Epithelial cell of proximal tubule (primary cell): ENCODE data around the gene MLH3. TPM values are rescaled to one million over a fixed set of nuclear protein-coding genes. Genes with fewer than 3 reads are reported as not detected.

ENCODE experiments used
- DNase-seq: peaks from one replicate; pipeline ENCODE4 v3.0.0-alpha.2; 2011; ENCODE audit warnings: low read depth
- H3K4me3 ChIP-seq: 2 replicates; pipeline ENCODE4 v1.5.1; 2011; ENCODE audit warnings: low read depth, mild to moderate bottlenecking, low read length
- total RNA-seq: library from RNA; depleted of rRNA; stranded (reverse); fragments of >200 nt; gene quantifications from 2 replicates; pipeline ENCODE4 v1.2.3, GENCODE V29; 2015
- TF ChIP-seq, protein P1 (sequence below): conservative IDR thresholded peaks from 2 replicates; pipeline ENCODE4 v1.5.1; 2012; ENCODE audit warnings: low read depth, mild to moderate bottlenecking, low read length

The MLH3 gene
- total RNA-seq, 1 donor from 2014 or later: 10.3 TPM

DNA sequence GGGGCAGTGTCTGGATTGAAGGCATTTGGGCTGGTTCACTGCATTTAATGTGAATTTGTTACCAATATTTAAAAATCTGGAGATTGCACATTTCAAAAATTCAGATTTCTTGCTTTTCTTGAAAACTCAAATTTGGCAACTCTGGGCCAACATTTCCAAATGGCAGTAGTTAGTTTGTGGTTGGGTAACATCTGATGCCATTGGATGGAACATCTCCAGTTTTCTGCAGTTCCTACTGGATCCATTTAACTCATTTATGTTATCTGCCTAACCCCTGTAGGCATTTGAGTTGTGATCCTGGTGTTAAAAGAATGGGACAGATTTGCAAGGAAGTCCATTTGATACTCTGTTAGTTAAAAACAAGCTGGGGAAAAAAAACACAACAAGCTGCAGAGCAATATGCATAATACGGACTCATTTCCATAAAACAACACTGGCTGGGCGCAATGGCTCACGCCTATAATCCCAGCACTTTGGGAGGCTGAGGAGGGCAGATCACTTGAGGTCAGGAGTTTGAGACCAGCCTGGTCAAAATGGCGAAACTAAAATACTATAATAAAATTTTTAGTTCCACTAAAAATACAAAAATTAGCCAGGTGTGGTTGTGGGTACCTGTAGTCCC, 40.7 kb downstream of the MLH3 start:
- DNase-seq: no peak
- H3K4me3 ChIP-seq: no peak overlapping the region
- TF ChIP-seq, protein P1, sequence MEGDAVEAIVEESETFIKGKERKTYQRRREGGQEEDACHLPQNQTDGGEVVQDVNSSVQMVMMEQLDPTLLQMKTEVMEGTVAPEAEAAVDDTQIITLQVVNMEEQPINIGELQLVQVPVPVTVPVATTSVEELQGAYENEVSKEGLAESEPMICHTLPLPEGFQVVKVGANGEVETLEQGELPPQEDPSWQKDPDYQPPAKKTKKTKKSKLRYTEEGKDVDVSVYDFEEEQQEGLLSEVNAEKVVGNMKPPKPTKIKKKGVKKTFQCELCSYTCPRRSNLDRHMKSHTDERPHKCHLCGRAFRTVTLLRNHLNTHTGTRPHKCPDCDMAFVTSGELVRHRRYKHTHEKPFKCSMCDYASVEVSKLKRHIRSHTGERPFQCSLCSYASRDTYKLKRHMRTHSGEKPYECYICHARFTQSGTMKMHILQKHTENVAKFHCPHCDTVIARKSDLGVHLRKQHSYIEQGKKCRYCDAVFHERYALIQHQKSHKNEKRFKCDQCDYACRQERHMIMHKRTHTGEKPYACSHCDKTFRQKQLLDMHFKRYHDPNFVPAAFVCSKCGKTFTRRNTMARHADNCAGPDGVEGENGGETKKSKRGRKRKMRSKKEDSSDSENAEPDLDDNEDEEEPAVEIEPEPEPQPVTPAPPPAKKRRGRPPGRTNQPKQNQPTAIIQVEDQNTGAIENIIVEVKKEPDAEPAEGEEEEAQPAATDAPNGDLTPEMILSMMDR: no peak

DNA sequence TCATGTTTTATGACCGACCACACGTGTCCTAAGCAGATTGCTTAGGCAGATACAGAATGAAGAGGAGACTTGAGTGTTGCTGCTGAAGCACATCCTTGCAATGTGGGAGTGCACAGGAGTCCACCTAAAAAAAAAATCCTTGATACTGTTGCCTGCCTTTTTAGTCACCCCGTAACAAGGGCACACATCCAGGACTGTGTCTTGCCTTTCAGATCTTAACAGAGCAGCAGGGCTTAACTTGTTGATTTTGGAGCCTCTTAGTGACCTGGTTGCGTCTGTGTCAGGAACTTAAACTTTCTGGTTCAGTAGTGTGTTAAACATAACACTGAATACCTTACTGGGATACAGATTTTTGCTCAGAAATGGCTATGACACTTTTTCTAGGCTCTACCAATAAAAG, 42.1 kb downstream of the MLH3 start:
- no peak for DNase-seq
- H3K4me3 ChIP-seq: no peak overlapping the region
- TF ChIP-seq, protein P1: no peak

DNA sequence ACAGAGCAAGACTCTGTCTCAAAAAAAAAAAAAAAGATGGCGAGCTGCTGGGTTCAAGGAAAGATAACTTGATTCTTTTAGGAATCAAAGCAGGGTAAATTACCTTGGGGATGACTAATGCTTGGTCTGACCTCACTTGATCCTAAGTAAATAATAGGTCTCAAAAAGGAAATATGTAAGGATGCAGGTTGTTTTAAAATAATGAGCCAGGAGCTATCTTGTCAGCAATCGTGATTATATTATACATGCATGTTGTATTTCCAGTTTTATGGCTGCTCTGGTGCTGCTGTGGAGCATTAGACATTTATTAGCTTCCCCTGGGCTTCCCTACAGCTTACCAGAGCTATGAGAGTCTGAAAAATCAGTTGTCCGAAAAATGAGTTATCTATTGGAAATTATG, 45.9 kb downstream of the MLH3 start:
- TF ChIP-seq, protein P1: no peak
- H3K4me3 ChIP-seq: no peak overlapping the region
- DNase-seq: no peak

DNA sequence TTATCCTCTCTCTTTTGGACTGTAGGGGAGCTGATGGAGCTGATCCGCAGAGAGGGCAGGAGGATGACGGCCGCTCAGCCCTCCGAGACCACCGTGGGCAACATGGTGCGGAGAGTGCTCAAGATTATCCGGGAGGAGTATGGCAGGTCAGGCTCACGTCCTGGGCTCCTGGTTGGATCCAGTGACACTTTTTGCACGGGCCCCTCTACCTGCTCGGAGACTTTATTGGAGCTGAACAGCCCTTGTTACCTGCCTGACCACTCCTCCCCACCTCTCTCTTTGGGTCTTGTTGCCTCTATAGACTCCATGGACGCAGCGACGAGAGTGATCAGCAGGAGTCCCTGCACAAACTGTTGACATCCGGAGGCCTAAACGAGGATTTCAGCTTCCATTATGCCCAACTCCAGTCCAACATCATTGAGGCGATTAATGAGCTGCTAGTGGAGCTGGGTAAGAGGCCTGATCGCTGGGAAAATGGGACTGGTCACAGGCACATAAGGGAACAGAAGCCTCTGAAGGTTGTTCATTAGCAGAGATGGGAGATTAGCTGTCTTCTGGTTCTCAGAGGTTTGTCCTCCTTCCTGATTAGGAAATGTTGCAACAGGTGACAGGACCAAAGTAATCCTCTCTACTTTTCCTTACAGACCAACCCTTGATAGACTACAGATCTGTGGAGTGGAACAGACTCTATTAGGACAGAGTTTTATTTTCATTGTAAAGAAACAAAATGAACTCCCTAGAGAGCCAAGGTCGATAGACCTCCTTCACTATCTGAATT, 47.8 kb downstream of the MLH3 start:
- peak overlapping the region; percentile 91 for H3K4me3 ChIP-seq
- TF ChIP-seq, protein P1: no peak
- DNase-seq: no peak

DNA sequence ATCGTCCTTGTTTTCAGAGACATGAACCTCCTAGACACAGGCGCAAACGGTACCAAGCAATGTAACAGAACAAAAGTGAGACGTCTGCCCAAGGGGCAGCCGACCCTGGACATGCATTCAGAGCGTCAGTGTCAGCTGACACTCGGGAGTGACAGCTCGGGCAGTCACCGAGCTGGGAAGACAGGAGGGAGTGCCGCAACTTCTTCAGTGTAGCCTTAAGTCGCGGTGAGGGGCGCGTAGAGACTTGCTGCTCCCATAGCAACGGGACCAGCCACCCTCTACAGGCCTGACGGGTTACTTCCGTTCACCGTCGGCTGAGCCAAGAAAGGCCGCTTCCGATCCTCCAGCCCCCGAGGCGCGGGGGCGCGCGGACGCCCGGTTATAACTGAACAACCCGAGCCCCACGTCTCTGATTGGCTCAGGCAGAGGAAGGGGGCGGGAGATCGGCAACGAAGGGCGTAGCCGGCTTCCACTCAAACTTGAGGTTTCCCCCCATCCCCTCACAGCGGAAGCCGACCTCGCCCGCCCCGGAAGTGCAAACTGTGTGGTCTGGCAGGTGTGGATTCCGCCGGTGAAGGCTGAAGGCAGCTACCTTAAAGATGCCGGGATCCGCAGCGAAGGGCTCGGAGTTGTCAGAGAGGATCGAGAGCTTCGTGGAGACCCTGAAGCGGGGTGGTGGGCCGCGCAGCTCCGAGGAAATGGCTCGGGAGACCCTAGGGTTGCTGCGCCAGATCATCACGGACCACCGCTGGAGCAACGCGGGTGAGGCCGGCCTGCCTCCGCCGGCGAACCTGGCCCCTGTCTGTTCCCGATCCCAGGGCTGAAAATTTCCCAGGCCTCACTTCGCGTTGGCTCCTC, 48.6 kb downstream of the MLH3 start, which contains the start of gene EIF2B2:
TSS of gene EIF2B2 (plus strand) at position 530 of the 858 bp plus-strand sequence. CDS start at position 600, 70 bp downstream.
- TF ChIP-seq, protein P1: no peak
- H3K4me3 ChIP-seq: peak within 1 kb of the TSS; percentile 91
- DNase-seq: peak; percentile 53

DNA sequence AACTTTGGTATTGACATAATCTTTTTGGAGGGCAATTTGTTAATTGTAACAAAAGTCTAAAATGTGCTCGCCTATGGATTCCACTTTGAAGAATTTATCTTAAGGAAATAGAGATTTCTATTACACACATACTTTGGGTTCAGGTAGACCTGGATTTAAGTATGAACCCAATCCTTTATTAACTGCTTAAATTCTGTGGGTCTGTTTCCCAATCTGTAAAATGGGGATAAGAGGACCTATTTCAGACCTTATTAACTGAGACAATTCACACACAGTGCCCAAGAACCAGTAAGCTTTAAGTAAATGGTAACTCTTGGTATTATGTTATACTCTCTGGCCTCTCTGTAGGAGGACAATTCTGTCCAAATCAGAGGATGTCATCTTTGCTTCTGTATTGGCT, 49.4 kb downstream of the MLH3 start:
- DNase-seq: no peak
- TF ChIP-seq, protein P1: no peak
- peak overlapping the region; percentile 91 for H3K4me3 ChIP-seq
